ENCODE data around the gene BRF1.
A peak's percentile ranks its signal among the peaks of the same experiment; 100 is the strongest.

The BRF1 gene

DNA sequence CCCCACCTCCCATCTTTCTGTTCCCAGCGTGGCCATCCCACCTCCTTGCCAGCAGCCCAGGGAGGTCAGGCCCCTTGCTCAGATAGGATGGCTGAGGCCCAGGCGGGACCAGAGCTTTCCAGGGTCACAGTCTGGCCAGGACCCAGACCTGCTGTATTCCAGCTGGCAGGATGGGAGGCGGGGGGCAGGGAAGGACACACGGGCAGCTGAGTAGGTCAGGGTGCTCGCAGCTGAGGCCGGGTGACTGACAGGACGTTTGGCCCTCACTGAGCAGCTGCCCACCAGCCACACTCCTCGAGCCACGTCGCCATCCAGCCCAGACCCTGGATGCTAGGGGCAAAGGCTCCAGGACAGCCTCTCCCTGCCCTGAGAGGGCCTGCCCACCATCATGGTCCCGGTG is 123.7 kb downstream of the BRF1 start:
- no peaks in the 10 kb centered on the region for H3K27me3 ChIP-seq (ENCODE audit: control insufficient read depth in 1 of 2, insufficient read depth in 2 of 2, low read length in 2 of 2)
- H3K9ac ChIP-seq (ENCODE audit: low read depth in 1 of 2, low read length in 2 of 2) = no peak overlapping the region
- no peak overlapping the region for H3K27ac ChIP-seq (ENCODE audit: low read depth, low read length)
- peaks cover 16 to 24% of the 10 kb centered on the region in 2 donors for H3K4me1 ChIP-seq (ENCODE audit: control insufficient read depth in 1 of 2, insufficient read depth in 2 of 2, low read length in 2 of 2)
- no peak overlapping the region for H3K4me3 ChIP-seq (ENCODE audit: low read depth in 1 of 2, low read length in 2 of 2)
- H3K9me3 ChIP-seq (ENCODE audit: control insufficient read depth in 1 of 2, low read length in 2 of 2) = no peaks in the 10 kb centered on the region
- H3K36me3 ChIP-seq (ENCODE audit: control insufficient read depth in 1 of 2, insufficient read depth in 2 of 2, low read length in 2 of 2) = no peaks in the 10 kb centered on the region

DNA sequence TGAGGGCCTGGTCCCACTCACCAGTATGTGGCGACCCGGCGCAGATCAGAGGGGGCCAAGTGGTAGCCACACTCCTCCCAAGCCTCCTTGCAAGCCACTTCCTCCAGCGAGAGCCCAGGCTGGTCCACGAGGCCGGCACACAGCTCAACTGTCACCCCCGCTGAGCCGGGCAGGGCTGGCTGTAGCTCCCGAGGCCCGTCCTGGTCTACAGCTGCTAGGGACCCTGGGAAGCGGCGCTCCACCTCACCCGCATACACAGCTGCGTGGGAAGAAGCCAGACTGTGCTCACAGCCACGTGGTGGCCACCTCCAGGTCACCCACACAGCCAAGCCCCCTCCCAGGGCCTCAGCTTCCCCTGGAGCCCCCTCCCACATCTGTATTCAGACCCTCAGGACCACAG is 124.3 kb downstream of the BRF1 start:
- H3K9me3 ChIP-seq (ENCODE audit: control insufficient read depth in 1 of 2, low read length in 2 of 2) = no peaks in the 10 kb centered on the region
- H3K27ac ChIP-seq (ENCODE audit: low read depth, low read length) = no peak overlapping the region
- no peaks in the 10 kb centered on the region for H3K36me3 ChIP-seq (ENCODE audit: control insufficient read depth in 1 of 2, insufficient read depth in 2 of 2, low read length in 2 of 2)
- H3K4me1 ChIP-seq (ENCODE audit: control insufficient read depth in 1 of 2, insufficient read depth in 2 of 2, low read length in 2 of 2) = peaks cover 11 to 18% of the 10 kb centered on the region in 2 donors
- no peak overlapping the region for H3K4me3 ChIP-seq (ENCODE audit: low read depth in 1 of 2, low read length in 2 of 2)
- H3K9ac ChIP-seq (ENCODE audit: low read depth in 1 of 2, low read length in 2 of 2) = no peak overlapping the region
- no peaks in the 10 kb centered on the region for H3K27me3 ChIP-seq (ENCODE audit: control insufficient read depth in 1 of 2, insufficient read depth in 2 of 2, low read length in 2 of 2)

DNA sequence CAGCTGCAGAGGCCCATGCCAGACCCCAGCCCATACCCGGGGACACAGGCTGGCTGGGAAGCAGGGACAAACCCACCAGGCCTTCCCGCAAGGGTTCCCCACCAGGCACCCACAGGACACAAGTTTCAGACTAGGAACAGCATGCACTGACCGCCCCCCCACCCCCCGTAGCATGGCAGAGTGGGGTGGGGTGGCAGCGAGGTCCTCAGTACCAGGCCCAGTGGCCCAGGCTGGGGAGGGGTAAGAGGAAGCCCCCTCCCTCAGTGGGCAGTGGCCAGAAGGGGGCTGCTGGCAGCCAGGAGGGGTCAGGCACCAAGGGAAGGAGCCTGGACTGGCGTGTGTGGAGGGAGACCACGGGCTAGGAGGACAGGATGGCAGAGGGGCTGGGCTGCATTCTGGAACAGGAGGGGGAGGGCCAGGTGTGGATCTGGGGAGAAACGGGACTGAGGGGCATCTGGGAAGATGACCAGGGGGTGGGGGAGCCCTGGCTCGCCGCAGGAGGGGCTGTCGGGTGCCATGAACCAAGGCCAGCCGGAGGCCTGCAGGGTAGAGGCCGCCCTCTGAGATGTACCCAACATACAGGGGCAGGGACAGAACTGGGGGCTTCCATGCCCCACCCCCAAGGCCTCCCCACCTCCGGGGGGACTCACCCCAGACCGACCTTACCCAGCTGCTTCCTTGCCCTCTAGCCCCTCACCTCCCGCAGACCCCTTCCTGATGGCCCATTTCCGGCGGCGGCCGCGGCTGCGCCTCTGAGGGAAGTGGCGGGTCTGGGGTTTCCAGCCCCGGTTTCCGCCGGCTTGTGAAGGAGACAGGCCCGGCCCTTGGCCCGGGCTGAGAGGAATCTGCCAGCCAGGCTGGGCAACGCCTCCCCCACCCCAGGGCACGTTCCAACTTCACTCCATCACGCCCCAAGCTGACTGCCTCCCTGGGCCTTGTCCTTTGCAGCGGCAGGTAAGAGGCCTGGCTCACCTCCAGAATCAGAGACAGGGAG is 126.6 kb downstream of the BRF1 start:
- no peak overlapping the region for H3K9ac ChIP-seq (ENCODE audit: low read depth in 1 of 2, low read length in 2 of 2)
- no peak overlapping the region for H3K4me3 ChIP-seq (ENCODE audit: low read depth in 1 of 2, low read length in 2 of 2)
- no peak overlapping the region for H3K27ac ChIP-seq (ENCODE audit: low read depth, low read length)
- peaks cover 0 to 22% of the 10 kb centered on the region in 2 donors for H3K27me3 ChIP-seq (ENCODE audit: control insufficient read depth in 1 of 2, insufficient read depth in 2 of 2, low read length in 2 of 2)
- H3K36me3 ChIP-seq (ENCODE audit: control insufficient read depth in 1 of 2, insufficient read depth in 2 of 2, low read length in 2 of 2) = no peaks in the 10 kb centered on the region
- H3K4me1 ChIP-seq (ENCODE audit: control insufficient read depth in 1 of 2, insufficient read depth in 2 of 2, low read length in 2 of 2) = peaks cover 5 to 15% of the 10 kb centered on the region in 2 donors
- no peaks in the 10 kb centered on the region for H3K9me3 ChIP-seq (ENCODE audit: control insufficient read depth in 1 of 2, low read length in 2 of 2)

DNA sequence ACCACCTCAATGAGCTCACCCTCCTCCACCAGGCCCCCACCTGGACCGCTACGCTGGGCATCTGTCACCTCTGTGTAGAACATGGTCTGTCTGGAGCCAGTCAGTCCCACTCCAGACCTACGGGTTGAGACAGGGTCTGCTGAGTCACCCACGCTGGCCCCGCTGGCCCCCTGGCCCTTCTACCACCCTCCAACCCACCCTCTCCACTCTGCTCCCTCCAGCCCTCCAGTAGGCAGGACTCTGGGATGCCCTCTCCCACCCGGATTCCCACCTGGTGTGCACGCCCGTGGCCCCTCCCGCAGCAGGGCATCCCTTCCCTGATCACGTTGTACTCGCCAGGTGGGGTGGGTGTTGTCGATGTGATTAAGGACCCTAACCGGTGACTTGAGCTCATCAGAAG is 127.7 kb downstream of the BRF1 start:
- no peaks in the 10 kb centered on the region for H3K36me3 ChIP-seq (ENCODE audit: control insufficient read depth in 1 of 2, insufficient read depth in 2 of 2, low read length in 2 of 2)
- H3K9ac ChIP-seq (ENCODE audit: low read depth in 1 of 2, low read length in 2 of 2) = no peak overlapping the region
- peaks cover 0 to 26% of the 10 kb centered on the region in 2 donors for H3K27me3 ChIP-seq (ENCODE audit: control insufficient read depth in 1 of 2, insufficient read depth in 2 of 2, low read length in 2 of 2)
- H3K27ac ChIP-seq (ENCODE audit: low read depth, low read length) = no peak overlapping the region
- H3K4me1 ChIP-seq (ENCODE audit: control insufficient read depth in 1 of 2, insufficient read depth in 2 of 2, low read length in 2 of 2) = peaks cover 5 to 18% of the 10 kb centered on the region in 2 donors
- H3K9me3 ChIP-seq (ENCODE audit: control insufficient read depth in 1 of 2, low read length in 2 of 2) = no peaks in the 10 kb centered on the region
- H3K4me3 ChIP-seq (ENCODE audit: low read depth in 1 of 2, low read length in 2 of 2) = no peak overlapping the region

DNA sequence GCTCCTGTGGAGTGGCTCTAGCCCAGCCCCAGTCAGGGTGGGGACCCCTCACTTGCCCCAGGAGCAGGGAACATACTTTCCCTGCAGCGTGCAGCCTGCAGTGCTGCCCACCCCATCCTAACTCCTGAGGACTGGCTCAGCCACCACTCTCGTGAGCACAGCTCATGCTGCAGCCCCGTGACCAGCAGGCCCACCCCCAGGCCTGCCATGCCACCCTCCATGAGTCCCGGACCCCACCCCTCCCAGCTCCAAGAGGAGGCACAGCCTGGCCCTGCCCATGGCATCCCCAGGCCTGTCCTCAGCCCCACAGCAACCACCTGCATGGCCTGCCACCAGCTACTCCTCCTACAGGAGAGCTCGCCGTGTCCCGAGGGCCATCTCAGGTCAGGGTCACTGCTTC is 128.3 kb downstream of the BRF1 start:
- no peaks in the 10 kb centered on the region for H3K36me3 ChIP-seq (ENCODE audit: control insufficient read depth in 1 of 2, insufficient read depth in 2 of 2, low read length in 2 of 2)
- H3K9ac ChIP-seq (ENCODE audit: low read depth in 1 of 2, low read length in 2 of 2) = no peak overlapping the region
- peaks cover 5 to 18% of the 10 kb centered on the region in 2 donors for H3K4me1 ChIP-seq (ENCODE audit: control insufficient read depth in 1 of 2, insufficient read depth in 2 of 2, low read length in 2 of 2)
- no peak overlapping the region for H3K27ac ChIP-seq (ENCODE audit: low read depth, low read length)
- peaks cover 0 to 26% of the 10 kb centered on the region in 2 donors for H3K27me3 ChIP-seq (ENCODE audit: control insufficient read depth in 1 of 2, insufficient read depth in 2 of 2, low read length in 2 of 2)
- no peak overlapping the region for H3K4me3 ChIP-seq (ENCODE audit: low read depth in 1 of 2, low read length in 2 of 2)
- H3K9me3 ChIP-seq (ENCODE audit: control insufficient read depth in 1 of 2, low read length in 2 of 2) = no peaks in the 10 kb centered on the region

DNA sequence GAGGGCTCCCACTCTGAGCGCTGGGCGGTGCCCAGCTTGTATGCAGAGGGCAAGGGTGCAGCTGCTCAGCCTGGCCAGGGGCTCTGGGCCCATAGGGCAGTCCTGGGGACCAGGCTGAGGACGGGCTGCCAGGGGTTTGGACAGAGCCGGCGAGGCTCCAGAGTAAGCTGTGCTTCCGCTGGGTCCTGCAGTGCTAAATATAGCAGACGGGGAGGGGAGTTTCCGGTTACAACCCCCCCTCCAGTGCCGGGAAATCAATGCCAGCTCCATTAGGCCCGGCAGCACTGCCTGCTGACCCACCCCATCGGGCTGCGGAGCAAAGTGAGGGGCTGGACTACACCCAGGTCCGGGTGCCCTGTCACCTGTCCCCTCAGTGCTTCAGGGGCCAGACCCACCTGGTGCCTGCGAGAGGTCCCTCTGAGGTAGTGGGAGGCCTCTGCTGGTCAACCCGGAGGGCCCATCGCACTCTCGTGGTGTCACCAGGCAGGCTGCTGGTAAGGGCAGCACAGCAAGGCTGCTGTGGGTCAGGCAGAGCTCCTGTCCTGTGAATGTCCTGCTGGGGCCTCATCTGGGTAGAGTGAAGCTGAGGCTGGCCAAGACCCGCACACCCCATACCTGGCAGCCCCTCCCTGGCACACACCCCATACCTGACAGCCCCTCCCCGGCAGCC is 129.7 kb downstream of the BRF1 start:
- Histone ChIP-seq H3K9me3 (ENCODE audit: control insufficient read depth in 1 of 2, low read length in 2 of 2) (no peaks in the 10 kb centered on the region), H3K27ac (ENCODE audit: low read depth, low read length) (no peak overlapping the region), H3K36me3 (ENCODE audit: control insufficient read depth in 1 of 2, insufficient read depth in 2 of 2, low read length in 2 of 2) (no peaks in the 10 kb centered on the region), H3K9ac (ENCODE audit: low read depth in 1 of 2, low read length in 2 of 2) (no peak overlapping the region), H3K4me1 (ENCODE audit: control insufficient read depth in 1 of 2, insufficient read depth in 2 of 2, low read length in 2 of 2) (peaks cover 5 to 16% of the 10 kb centered on the region in 2 donors), H3K4me3 (ENCODE audit: low read depth in 1 of 2, low read length in 2 of 2) (no peak overlapping the region), H3K27me3 (ENCODE audit: control insufficient read depth in 1 of 2, insufficient read depth in 2 of 2, low read length in 2 of 2) (peaks cover 4 to 34% of the 10 kb centered on the region in 2 donors)

DNA sequence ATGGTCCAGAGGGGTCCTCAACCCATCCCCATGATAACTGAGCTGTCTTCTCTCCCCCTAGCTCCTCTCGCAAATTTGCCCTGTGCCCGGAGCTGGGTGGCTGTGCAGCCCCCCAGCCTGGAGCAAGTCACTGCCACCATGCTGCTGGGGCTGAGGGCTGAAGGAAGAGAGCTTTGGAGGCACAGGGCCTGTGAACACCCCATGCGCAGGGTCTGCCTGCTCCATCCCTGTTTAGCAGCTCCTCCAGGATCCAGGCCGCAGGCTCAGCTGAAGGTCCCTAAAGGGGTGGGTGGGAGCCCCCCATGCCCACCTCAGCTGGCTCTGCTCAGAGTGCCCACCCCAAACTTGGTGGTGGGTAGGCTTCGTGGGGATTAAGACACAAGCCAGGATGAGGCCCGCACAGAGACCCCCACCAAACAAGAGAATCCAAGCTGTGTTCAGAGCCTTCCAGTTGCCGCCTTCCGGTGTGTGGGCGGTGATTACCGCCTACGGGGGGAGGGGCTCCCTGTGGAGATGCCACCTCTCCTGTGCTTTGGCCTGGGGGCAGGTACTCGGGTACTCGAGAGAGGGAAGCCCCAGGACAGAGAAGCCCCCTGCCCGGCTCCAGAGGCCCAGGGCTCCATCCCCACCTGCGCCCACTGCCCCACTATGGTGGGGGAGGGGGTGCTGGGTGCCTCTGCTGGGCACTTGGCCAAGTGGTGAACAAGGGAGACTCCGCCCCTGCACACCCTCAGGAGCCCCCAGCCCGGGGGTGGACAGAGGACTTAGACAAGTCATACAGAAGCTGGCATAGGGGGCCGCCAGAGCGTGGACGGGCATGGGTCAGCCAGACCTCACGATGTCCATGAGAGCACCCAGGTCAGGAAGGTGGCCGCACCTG is 130.8 kb downstream of the BRF1 start:
- no peak overlapping the region for H3K4me3 ChIP-seq (ENCODE audit: low read depth in 1 of 2, low read length in 2 of 2)
- H3K9me3 ChIP-seq (ENCODE audit: control insufficient read depth in 1 of 2, low read length in 2 of 2) = no peaks in the 10 kb centered on the region
- peaks cover 4 to 34% of the 10 kb centered on the region in 2 donors for H3K27me3 ChIP-seq (ENCODE audit: control insufficient read depth in 1 of 2, insufficient read depth in 2 of 2, low read length in 2 of 2)
- no peaks in the 10 kb centered on the region for H3K36me3 ChIP-seq (ENCODE audit: control insufficient read depth in 1 of 2, insufficient read depth in 2 of 2, low read length in 2 of 2)
- H3K9ac ChIP-seq (ENCODE audit: low read depth in 1 of 2, low read length in 2 of 2) = no peak overlapping the region
- H3K27ac ChIP-seq (ENCODE audit: low read depth, low read length) = no peak overlapping the region
- peaks cover 0 to 14% of the 10 kb centered on the region in 2 donors for H3K4me1 ChIP-seq (ENCODE audit: control insufficient read depth in 1 of 2, insufficient read depth in 2 of 2, low read length in 2 of 2)

DNA sequence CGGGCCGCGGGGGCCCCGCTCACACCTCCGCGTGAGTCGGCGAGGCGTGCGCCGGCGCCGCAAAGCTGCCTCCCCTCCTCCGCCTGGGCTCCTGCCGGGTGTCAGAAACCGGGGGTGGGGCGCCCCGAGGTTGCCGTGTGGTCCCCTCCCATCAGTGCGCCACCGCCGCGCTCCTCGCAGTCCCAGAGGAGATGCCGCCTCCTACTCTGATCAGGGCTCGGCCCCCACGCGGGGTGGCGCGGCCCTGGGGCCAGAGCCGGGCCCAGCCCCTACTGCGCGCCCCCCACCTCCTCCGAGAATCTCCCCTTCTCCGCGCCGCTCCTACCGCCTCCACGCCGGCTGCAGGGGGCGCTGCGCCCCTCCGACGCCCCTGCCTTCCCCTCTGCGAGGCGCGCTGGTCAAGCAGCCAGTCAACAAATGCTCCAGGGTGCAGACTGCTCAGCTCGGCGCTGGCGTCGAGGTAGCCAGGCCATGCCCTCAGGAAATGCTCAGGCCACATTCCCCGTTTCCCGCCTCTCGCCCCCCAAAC is 131.8 kb downstream of the BRF1 start:
- Histone ChIP-seq H3K4me3 (ENCODE audit: low read depth in 1 of 2, low read length in 2 of 2) (peak overlapping the region in 1 of 2 donors; percentile 21), H3K9me3 (ENCODE audit: control insufficient read depth in 1 of 2, low read length in 2 of 2) (no peaks in the 10 kb centered on the region), H3K36me3 (ENCODE audit: control insufficient read depth in 1 of 2, insufficient read depth in 2 of 2, low read length in 2 of 2) (no peaks in the 10 kb centered on the region), H3K27me3 (ENCODE audit: control insufficient read depth in 1 of 2, insufficient read depth in 2 of 2, low read length in 2 of 2) (peaks cover 4 to 34% of the 10 kb centered on the region in 2 donors), H3K9ac (ENCODE audit: low read depth in 1 of 2, low read length in 2 of 2) (no peak overlapping the region), H3K27ac (ENCODE audit: low read depth, low read length) (no peak overlapping the region), H3K4me1 (ENCODE audit: control insufficient read depth in 1 of 2, insufficient read depth in 2 of 2, low read length in 2 of 2) (peaks cover 0 to 12% of the 10 kb centered on the region in 2 donors)

DNA sequence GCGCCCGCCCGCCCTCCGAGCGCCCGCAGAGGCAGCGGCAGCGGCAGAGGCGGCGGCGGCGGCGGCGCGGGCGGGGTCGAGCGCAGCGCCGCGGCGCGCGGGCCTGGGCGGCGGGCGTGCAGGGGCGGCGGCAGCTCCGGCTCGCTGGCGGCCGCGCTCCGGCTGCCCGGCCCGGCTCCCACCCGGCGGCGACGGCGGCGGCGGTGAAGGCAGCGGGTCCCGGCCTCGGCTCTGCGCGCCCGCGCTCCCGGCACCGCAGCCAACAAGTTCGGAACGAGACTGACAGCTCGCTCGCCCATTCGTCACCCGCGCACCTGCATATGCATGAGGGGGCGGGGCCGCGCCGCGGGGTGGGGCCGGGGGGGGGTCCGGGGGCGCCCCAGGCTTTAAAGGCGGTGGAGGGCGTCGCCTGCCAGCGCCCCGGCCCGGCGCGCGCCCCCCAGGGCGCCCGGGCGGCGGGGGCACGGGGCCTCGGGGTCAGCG is 132.3 kb downstream of the BRF1 start, which contains the start of gene JAG2:
TSS of gene JAG2 (minus strand) at position 281 of the 483 bp plus-strand sequence. CDS start 356 bp downstream, outside the sequence.
- Histone ChIP-seq H3K9me3 (ENCODE audit: control insufficient read depth in 1 of 2, low read length in 2 of 2) (no peaks in the 10 kb centered on the region), H3K4me3 (ENCODE audit: low read depth in 1 of 2, low read length in 2 of 2) (peak within 1 kb of the TSS in 1 of 2 donors; percentile 61), H3K4me1 (ENCODE audit: control insufficient read depth in 1 of 2, insufficient read depth in 2 of 2, low read length in 2 of 2) (peaks cover 0 to 12% of the 10 kb centered on the region in 2 donors), H3K9ac (ENCODE audit: low read depth in 1 of 2, low read length in 2 of 2) (no peak within 1 kb of the TSS), H3K27me3 (ENCODE audit: control insufficient read depth in 1 of 2, insufficient read depth in 2 of 2, low read length in 2 of 2) (peaks cover 4 to 34% of the 10 kb centered on the region in 2 donors), H3K36me3 (ENCODE audit: control insufficient read depth in 1 of 2, insufficient read depth in 2 of 2, low read length in 2 of 2) (no peaks in the 10 kb centered on the region), H3K27ac (ENCODE audit: low read depth, low read length) (no peak within 1 kb of the TSS)

Measured in duodenal mucosa (tissue), 2 donors.